Measurements from ENCODE around the gene ELN. TPM values are rescaled to one million over a fixed set of nuclear protein-coding genes. Genes with fewer than 3 reads are reported as not detected.
A peak's percentile ranks its signal among the peaks of the same experiment; 100 is the strongest.

ELN gene
- total and polyA plus RNA-seq, 2 of the 4 experiments (the other 2 are of a cell fraction): 2.2 to 14.3 TPM

GRCh38 chr7:74082770-74083116 lies 54.8 kb downstream of the ELN start:
- WGBS, 2 experiments (ENCODE audit: extremely low coverage in 2 of 2, insufficient read length in 1 of 2): 89% methylated on average over 5 of the region's 9 CpGs; no CpG with 5 or more reads in 1 of the 2 experiments
- H2BK15ac ChIP-seq (ENCODE audit: low read depth, low read length): peak overlapping the region; percentile 74; the same call in 1 of the 3 replicates
- TF ChIP-seq USF2 (IDR thresholded peaks at IDR 0.05; ENCODE audit: low read depth, low read length) (no peak), CTCF (conservative IDR thresholded peaks at IDR 0.05; ENCODE audit: low read depth, low read length) (no peak), MAFK (IDR thresholded peaks at IDR 0.05; ENCODE audit: low read depth, low read length) (no peak), CHD1 (IDR thresholded peaks at IDR 0.05; ENCODE audit: low read depth, low read length) (no peak), RFX5 (IDR thresholded peaks at IDR 0.05; ENCODE audit: low read depth, low read length) (no peak), RCOR1 (IDR thresholded peaks at IDR 0.05; ENCODE audit: insufficient replicate concordance, low read length) (no peak), FOS (IDR thresholded peaks at IDR 0.05; ENCODE audit: low read depth, low read length) (no peak), ELK1 (IDR thresholded peaks at IDR 0.05; ENCODE audit: borderline replicate concordance, low read depth, low read length) (no peak), SMC3 (IDR thresholded peaks at IDR 0.05; ENCODE audit: low read depth, low read length) (no peak), NFE2L2 (IDR thresholded peaks at IDR 0.05; ENCODE audit: low read depth, low read length) (no peak), POLR2A (IDR thresholded peaks at IDR 0.05; ENCODE audit: low read depth, low read length) (no peak), MAZ (IDR thresholded peaks at IDR 0.05; ENCODE audit: borderline replicate concordance, low read depth, low read length) (no peak), MXI1 (IDR thresholded peaks at IDR 0.05; ENCODE audit: borderline replicate concordance, low read depth, low read length) (no peak), BHLHE40 (IDR thresholded peaks at IDR 0.05; ENCODE audit: low read depth, low read length) (no peak), CEBPB (IDR thresholded peaks at IDR 0.05; ENCODE audit: low read depth, low read length) (no peak), RAD21 (IDR thresholded peaks at IDR 0.05; ENCODE audit: low read length) (no peak)
- H3K23ac ChIP-seq (ENCODE audit: low read depth, low read length): peak overlapping the region; percentile 66; the same call in 1 of the 2 replicates
- dilution Hi-C loops (cut with HindIII; ENCODE audit: low sequenced_read_pairs, unreplicated experiment): no loop called here
- peak overlapping the region; percentile 58; the same call in 1 of the 2 replicates for H4K91ac ChIP-seq (ENCODE audit: insufficient read depth, low read depth, low read length)
- peak overlapping the region; percentile 28; the same call in 1 of the 2 replicates for H3K18ac ChIP-seq (ENCODE audit: low read depth, low read length)
- H3K36me3 ChIP-seq (ENCODE audit: control insufficient read depth, insufficient read depth, low read length): peaks cover 8% of the 10 kb centered on the region
- ChIA-PET CTCF (interaction anchor here (1.1 kb wide), 1 partner anchor 216 kb away, joined by 3 read pairs; no protein-coding TSS in a partner anchor), POLR2A (ENCODE audit: unreplicated experiment) (no interaction called here)
- H3K4ac ChIP-seq (ENCODE audit: low read depth, low read length): peak overlapping the region; percentile 79
- peaks cover 23% of the 10 kb centered on the region for H3K9me1 ChIP-seq (ENCODE audit: insufficient read depth, low read length)
- H3K56ac ChIP-seq (ENCODE audit: extremely low read depth, insufficient read depth, low read length): no peak overlapping the region
- peak overlapping the region; percentile 27 for H2BK5ac ChIP-seq (ENCODE audit: low read depth, low read length, poor library complexity, severe bottlenecking)
- H3K9ac ChIP-seq (ENCODE audit: low read depth, low read length): peak overlapping the region; percentile 82
- no peaks in the 10 kb centered on the region for H3K9me3 ChIP-seq (ENCODE audit: control insufficient read depth, insufficient read depth, low read length)
- BruUV-seq (replicated peaks): no TSS peak
- no peak for ATAC-seq (ENCODE audit: low read depth)
- peak overlapping the region; percentile 57 to 89 for H4K8ac ChIP-seq (ENCODE audit: low read depth in 2 of 2, low read length in 2 of 2)
- H3K4me2 ChIP-seq (ENCODE audit: low read depth, low read length): peak overlapping the region; percentile 81; the same call in 1 of the 2 replicates
- H2BK120ac ChIP-seq (ENCODE audit: low read depth, low read length): no peak overlapping the region
- H3K27ac ChIP-seq (ENCODE audit: insufficient read depth, low read length): peak overlapping the region; percentile 96
- no peak for DNase-seq
- peak overlapping the region; percentile 50 for H4K5ac ChIP-seq (ENCODE audit: low read depth, low read length)
- H3K14ac ChIP-seq (replicated peaks; ENCODE audit: low read depth, low read length): 0 out of 2 replicates have a peak overlapping the region, but pooled peaks have one; percentile 14
- peak overlapping the region; percentile 90 for H2AFZ ChIP-seq (replicated peaks; ENCODE audit: low read length, poor library complexity)
- H3K27me3 ChIP-seq (ENCODE audit: control insufficient read depth, insufficient read depth, low read length): no peaks in the 10 kb centered on the region
- H2AK5ac ChIP-seq (ENCODE audit: low read depth, low read length): peak overlapping the region; percentile 95
- in situ Hi-C loops (cut with MboI; ENCODE audit: low sequenced_read_pairs): no loop called here
- peaks cover 24% of the 10 kb centered on the region for H3K4me1 ChIP-seq (ENCODE audit: control insufficient read depth, insufficient read depth, low read length)
- intact Hi-C loops (cut with micrococcal nuclease): no loop called here
- H2AK9ac ChIP-seq (replicated peaks; ENCODE audit: low read depth, low read length, poor library complexity): peak overlapping the region; percentile 91
- no peak overlapping the region for H2BK20ac ChIP-seq (ENCODE audit: low read depth, low read length)
- H3K79me1 ChIP-seq (ENCODE audit: low read depth in 1 of 2, low read length in 2 of 2): peaks cover 17 to 34% of the 10 kb centered on the region in 2 experiments
- H3K4me3 ChIP-seq (ENCODE audit: insufficient read depth, low read depth, low read length): no peak overlapping the region
- H4K20me1 ChIP-seq (ENCODE audit: insufficient read depth, low read length): peaks cover 11% of the 10 kb centered on the region

Data from IMR-90 (cell line).